Esophagus squamous epithelium (tissue), 4 donors: Measurements from ENCODE around the gene TMEM215.

Experiments
- POLR2A ChIP-seq, 4 donors: fragments of 450-650 bp; IDR thresholded peaks; one replicate each; pipeline ENCODE4 v1.6.1; 2017; ENCODE audit warnings: antibody characterized with exemption in 4 of 4, mild to moderate bottlenecking in 4 of 4, moderate library complexity in 3 of 4
- TF ChIP-seq, protein P1 (sequence below), 6 experiments: fragments of 450-650 bp in 4 of 6; fragments of 200-600 bp in 2 of 6; sonication (generic) in 2 of 6; IDR thresholded peaks; one replicate each; pipeline ENCODE4 v1.5.1; 2016 to 2019; ENCODE audit warnings: antibody characterized with exemption in 6 of 6, mild to moderate bottlenecking in 4 of 6, moderate library complexity in 4 of 6

DNA sequence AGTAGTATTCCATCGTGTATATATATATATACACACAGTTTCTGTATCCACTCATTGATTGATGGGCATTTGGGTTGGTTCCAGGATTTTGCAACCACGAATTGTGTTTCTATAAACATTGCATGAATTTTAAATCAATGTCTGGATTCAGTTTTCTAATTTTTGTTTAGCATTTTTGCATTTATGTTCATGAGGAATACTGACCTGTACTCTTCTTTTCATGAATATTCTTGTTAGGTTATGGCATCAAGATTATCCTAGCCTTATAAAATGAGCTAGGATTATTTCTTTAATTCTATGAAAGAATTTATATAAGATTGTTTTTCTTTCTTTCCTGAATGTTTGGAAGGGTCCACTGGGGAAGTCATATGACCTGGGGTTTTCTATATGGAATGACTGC, 35.3 kb upstream of the TMEM215 start:
- TF ChIP-seq, protein P1, sequence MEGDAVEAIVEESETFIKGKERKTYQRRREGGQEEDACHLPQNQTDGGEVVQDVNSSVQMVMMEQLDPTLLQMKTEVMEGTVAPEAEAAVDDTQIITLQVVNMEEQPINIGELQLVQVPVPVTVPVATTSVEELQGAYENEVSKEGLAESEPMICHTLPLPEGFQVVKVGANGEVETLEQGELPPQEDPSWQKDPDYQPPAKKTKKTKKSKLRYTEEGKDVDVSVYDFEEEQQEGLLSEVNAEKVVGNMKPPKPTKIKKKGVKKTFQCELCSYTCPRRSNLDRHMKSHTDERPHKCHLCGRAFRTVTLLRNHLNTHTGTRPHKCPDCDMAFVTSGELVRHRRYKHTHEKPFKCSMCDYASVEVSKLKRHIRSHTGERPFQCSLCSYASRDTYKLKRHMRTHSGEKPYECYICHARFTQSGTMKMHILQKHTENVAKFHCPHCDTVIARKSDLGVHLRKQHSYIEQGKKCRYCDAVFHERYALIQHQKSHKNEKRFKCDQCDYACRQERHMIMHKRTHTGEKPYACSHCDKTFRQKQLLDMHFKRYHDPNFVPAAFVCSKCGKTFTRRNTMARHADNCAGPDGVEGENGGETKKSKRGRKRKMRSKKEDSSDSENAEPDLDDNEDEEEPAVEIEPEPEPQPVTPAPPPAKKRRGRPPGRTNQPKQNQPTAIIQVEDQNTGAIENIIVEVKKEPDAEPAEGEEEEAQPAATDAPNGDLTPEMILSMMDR (IDR thresholded peaks at IDR 0.05) = no peak
- no peak for TF ChIP-seq POLR2A (IDR thresholded peaks at IDR 0.05)
